Sigmoid colon (tissue), 7 donors: Measurements from ENCODE around the gene MIEF2. TPM values are rescaled to one million over a fixed set of nuclear protein-coding genes. Genes with fewer than 3 reads are reported as not detected.

ENCODE experiments used
- DNase-seq: peaks from one replicate; pipeline ENCODE4 v3.0.0-alpha.2; 2019
- H3K27ac ChIP-seq, 4 donors: fragments of 200-600 bp; sonication (generic); one replicate each; pipeline ENCODE4 v1.5.1; 2016 to 2019; ENCODE audit warnings: mild to moderate bottlenecking in 1 of 4
- H3K27me3 ChIP-seq, 3 donors: fragments of 200-600 bp; sonication (generic); one replicate each; pipeline ENCODE4 v1.5.1; 2019; ENCODE audit warnings: mild to moderate bottlenecking in 1 of 3
- H3K36me3 ChIP-seq, 4 donors: fragments of 200-600 bp; sonication (generic); one replicate each; pipeline ENCODE4 v1.5.1; 2016 to 2019
- H3K4me1 ChIP-seq, 4 donors: fragments of 200-600 bp; sonication (generic); one replicate each; pipeline ENCODE4 v1.5.1; 2017 to 2019
- H3K4me3 ChIP-seq, 4 donors: fragments of 200-600 bp; sonication (generic); one replicate each; pipeline ENCODE4 v1.5.1; 2017 to 2019; ENCODE audit warnings: mild to moderate bottlenecking in 2 of 4, moderate library complexity in 1 of 4
- H3K9me3 ChIP-seq, 4 donors: fragments of 200-600 bp in 3 of 4; sonication (generic) in 3 of 4; one replicate each; pipeline versions ENCODE4 v1.5.1 to v1.6.1; 2013 to 2019
- CTCF ChIP-seq, 4 experiments: fragments of 450-650 bp in 3 of 4; fragments of 200-600 bp in 1 of 4; IDR thresholded peaks; one replicate each; pipeline ENCODE4 v1.5.1; 2016 to 2019; ENCODE audit warnings: antibody characterized with exemption in 4 of 4, mild to moderate bottlenecking in 3 of 4, moderate library complexity in 2 of 4
- EP300 ChIP-seq, 4 donors: sonication (generic); formaldehyde crosslinking; IDR thresholded peaks; one replicate each; pipeline ENCODE4 v1.6.1; 2017; ENCODE audit warnings: antibody characterized with exemption in 4 of 4
- POLR2A ChIP-seq, 2 donors: fragments of 450-650 bp; IDR thresholded peaks; one replicate each; pipeline ENCODE4 v1.6.1; 2016; ENCODE audit warnings: antibody characterized with exemption in 2 of 2, mild to moderate bottlenecking in 2 of 2, moderate library complexity in 2 of 2
- POLR2AphosphoS5 ChIP-seq, 4 donors: sonication (generic); formaldehyde crosslinking; IDR thresholded peaks; one replicate each; pipeline ENCODE4 v1.6.1; 2017; ENCODE audit warnings: antibody characterized with exemption in 4 of 4
- WGBS, 2 donors: extraction: QIAGEN DNeasy Blood & Tissue Kit; methylation state at CpG; one replicate each; pipeline ENCODE4 v1.1.7; 2013; 5-methylcytosine and 5-hydroxymethylcytosine counted together
- intact Hi-C: fragments of 100-400 bp; cut with DNase I; formaldehyde crosslinking; loops from one replicate; pipeline ENCODE4 v1.15.1; 2023
- polyA plus RNA-seq, 3 donors: library from polyadenylated mRNA; stranded (reverse); fragments of 200-250 nt; gene quantifications; one replicate each; pipeline ENCODE4 v1.2.3, GENCODE V29; 2013
- total RNA-seq, 4 donors: library from RNA; depleted of rRNA; stranded (reverse); fragments of >200 nt; gene quantifications; one replicate each; pipeline ENCODE4 v1.1.0, GENCODE V29; 2016
- donor health status: healthy with polysubstance abuse.
- donor health status: Bipolar disorder and iron deficiency.
- donor health status: healthy.

Gene MIEF2
- total and polyA plus RNA-seq, 7 donors, result 3.7 to 14.4 (median 11.4) TPM

GRCh38 chr17:18230288-18231141 lies 29.9 kb upstream of the MIEF2 start:
- no peak overlapping the region for H3K27ac ChIP-seq
- WGBS, 2 donors, result 83 to 87% methylated on average over 14 of the region's 14 CpGs
- no peak for TF ChIP-seq POLR2AphosphoS5 (IDR thresholded peaks at IDR 0.05)
- TF ChIP-seq POLR2A (IDR thresholded peaks at IDR 0.05), result no peak
- no peak for TF ChIP-seq EP300 (IDR thresholded peaks at IDR 0.05)
- TF ChIP-seq CTCF (IDR thresholded peaks at IDR 0.05), result no peak

GRCh38 chr17:18231164-18231563 lies 29.3 kb upstream of the MIEF2 start:
- 77 to 81% methylated on average over 9 of the region's 9 CpGs for WGBS, 2 donors
- no peak for DNase-seq
- no peaks in the 10 kb centered on the region for H3K9me3 ChIP-seq
- peaks cover 0 to 15% (median 9%) of the 10 kb centered on the region in 4 donors for H3K4me1 ChIP-seq
- no peak overlapping the region for H3K4me3 ChIP-seq
- intact Hi-C loops, result no loop called here
- peaks cover 0 to 36% (median 15%) of the 10 kb centered on the region in 4 donors for H3K36me3 ChIP-seq
- no peak for TF ChIP-seq POLR2AphosphoS5 (IDR thresholded peaks at IDR 0.05)
- no peak for TF ChIP-seq POLR2A (IDR thresholded peaks at IDR 0.05)
- TF ChIP-seq EP300 (IDR thresholded peaks at IDR 0.05), result no peak
- no peak for TF ChIP-seq CTCF (IDR thresholded peaks at IDR 0.05)
- H3K27ac ChIP-seq, result no peak overlapping the region
- H3K27me3 ChIP-seq, result no peaks in the 10 kb centered on the region

More at GRCh38 chr17:18230288-18231141, 29.9 kb upstream of the MIEF2 start:
- H3K4me1 ChIP-seq, result peaks cover 0 to 18% (median 12%) of the 10 kb centered on the region in 4 donors
- H3K4me3 ChIP-seq, result no peak overlapping the region
- no peaks in the 10 kb centered on the region for H3K27me3 ChIP-seq
- intact Hi-C loops, result no loop called here
- DNase-seq, result no peak
- peaks cover 0 to 29% (median 13%) of the 10 kb centered on the region in 4 donors for H3K36me3 ChIP-seq
- H3K9me3 ChIP-seq, result no peaks in the 10 kb centered on the region

GRCh38 chr17:18233803-18234518 lies 26.5 kb upstream of the MIEF2 start:
- H3K27me3 ChIP-seq, result no peaks in the 10 kb centered on the region
- H3K36me3 ChIP-seq, result peaks cover 0 to 63% (median 25%) of the 10 kb centered on the region in 4 donors
- H3K27ac ChIP-seq, result no peak overlapping the region
- no peak for TF ChIP-seq POLR2AphosphoS5 (IDR thresholded peaks at IDR 0.05)
- TF ChIP-seq EP300 (IDR thresholded peaks at IDR 0.05), result no peak
- no peak for TF ChIP-seq POLR2A (IDR thresholded peaks at IDR 0.05)
- TF ChIP-seq CTCF (IDR thresholded peaks at IDR 0.05), result no peak
- DNase-seq, result no peak
- no peaks in the 10 kb centered on the region for H3K9me3 ChIP-seq
- H3K4me1 ChIP-seq, result no peaks in the 10 kb centered on the region
- no peak overlapping the region for H3K4me3 ChIP-seq
- WGBS, 2 donors, result 94 to 95% methylated on average over 22 of the region's 22 CpGs
- intact Hi-C loops, result no loop called here

- TF ChIP-seq CTCF (IDR thresholded peaks at IDR 0.05), result no peak
- TF ChIP-seq POLR2A (IDR thresholded peaks at IDR 0.05), result no peak
- no peak for TF ChIP-seq POLR2AphosphoS5 (IDR thresholded peaks at IDR 0.05)
- TF ChIP-seq EP300 (IDR thresholded peaks at IDR 0.05), result no peak
- H3K4me3 ChIP-seq, result no peak overlapping the region
- no peaks in the 10 kb centered on the region for H3K9me3 ChIP-seq
- no peak for DNase-seq
- no peak overlapping the region for H3K27ac ChIP-seq
- peaks cover 0 to 67% (median 25%) of the 10 kb centered on the region in 4 donors for H3K36me3 ChIP-seq
- WGBS, 2 donors, result 96 to 97% methylated on average over 22 of the region's 22 CpGs
- H3K4me1 ChIP-seq, result no peaks in the 10 kb centered on the region
- intact Hi-C loops, result no loop called here
- no peaks in the 10 kb centered on the region for H3K27me3 ChIP-seq
These were observed 25.5 kb upstream of the MIEF2 start for GRCh38 chr17:18234853-18235380.
